Adipose tissue (tissue), 3 donors: ENCODE measurements around the gene CENPT. TPM values are rescaled to one million over a fixed set of nuclear protein-coding genes. Genes with fewer than 3 reads are reported as not detected.

Experiments
- H3K27ac ChIP-seq: one replicate; pipeline ENCODE4 v1.5.1; 2013; ENCODE audit warnings: low read depth, low read length
- WGBS, 3 donors: extraction: QIAGEN DNeasy Blood & Tissue Kit; methylation state at CpG; one replicate each; pipeline ENCODE4 v1.1.7; 2013; 5-methylcytosine and 5-hydroxymethylcytosine counted together
- polyA plus RNA-seq, 3 donors: library from polyadenylated mRNA; stranded (reverse); fragments of 200-250 nt; gene quantifications; one replicate each; pipeline ENCODE4 v1.2.3, GENCODE V29; 2013
- donor health status: healthy with polysubstance abuse.
- donor health status: Bipolar disorder and iron deficiency.
- donor health status: healthy.

Gene CENPT
- polyA plus RNA-seq, 3 donors, result 41.0 to 47.5 (median 44.4) TPM

- WGBS, 3 donors, result 95 to 99% (median 98%) methylated on average over 5 of the region's 5 CpGs
- no peak overlapping the region for H3K27ac ChIP-seq
These were observed 51.3 kb downstream of the CENPT start for GRCh38 chr16:67796099-67796718.

- no peak overlapping the region for H3K27ac ChIP-seq
These were observed 57.4 kb downstream of the CENPT start for GRCh38 chr16:67790071-67790470.

GRCh38 chr16:67786491-67786890, 61.0 kb downstream of the CENPT start:
- no peak overlapping the region for H3K27ac ChIP-seq
- 96% methylated on average over 5 of the region's 5 CpGs for WGBS, 3 donors

DNA sequence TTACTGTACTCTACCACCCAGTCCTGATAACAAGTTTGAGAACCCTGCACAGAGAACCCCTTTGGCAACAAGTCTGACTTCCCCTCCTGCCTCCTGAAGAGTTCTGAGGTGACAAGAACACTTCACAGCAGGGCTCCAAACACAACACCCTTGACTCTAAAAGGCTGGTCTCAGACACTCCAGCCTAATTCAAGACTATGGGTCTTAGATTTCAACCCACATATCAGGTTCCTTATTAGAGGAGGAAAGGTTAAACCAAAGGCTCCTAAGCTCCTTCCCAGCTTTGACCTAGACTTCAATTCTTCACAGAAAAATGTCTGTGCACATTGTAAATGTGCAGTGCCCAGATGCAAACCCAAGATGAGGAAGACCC, 64.2 kb downstream of the CENPT start:
- H3K27ac ChIP-seq, result no peak overlapping the region

- 91 to 93% (median 92%) methylated on average over 12 of the region's 12 CpGs for WGBS, 3 donors
- H3K27ac ChIP-seq, result no peak overlapping the region
These were observed 64.7 kb downstream of the CENPT start for GRCh38 chr16:67782567-67783352.

- no peak overlapping the region for H3K27ac ChIP-seq
- 58 to 84% (median 59%) methylated on average over 5 of the region's 5 CpGs for WGBS, 3 donors
These were observed 66.0 kb downstream of the CENPT start for GRCh38 chr16:67781565-67781921.

DNA sequence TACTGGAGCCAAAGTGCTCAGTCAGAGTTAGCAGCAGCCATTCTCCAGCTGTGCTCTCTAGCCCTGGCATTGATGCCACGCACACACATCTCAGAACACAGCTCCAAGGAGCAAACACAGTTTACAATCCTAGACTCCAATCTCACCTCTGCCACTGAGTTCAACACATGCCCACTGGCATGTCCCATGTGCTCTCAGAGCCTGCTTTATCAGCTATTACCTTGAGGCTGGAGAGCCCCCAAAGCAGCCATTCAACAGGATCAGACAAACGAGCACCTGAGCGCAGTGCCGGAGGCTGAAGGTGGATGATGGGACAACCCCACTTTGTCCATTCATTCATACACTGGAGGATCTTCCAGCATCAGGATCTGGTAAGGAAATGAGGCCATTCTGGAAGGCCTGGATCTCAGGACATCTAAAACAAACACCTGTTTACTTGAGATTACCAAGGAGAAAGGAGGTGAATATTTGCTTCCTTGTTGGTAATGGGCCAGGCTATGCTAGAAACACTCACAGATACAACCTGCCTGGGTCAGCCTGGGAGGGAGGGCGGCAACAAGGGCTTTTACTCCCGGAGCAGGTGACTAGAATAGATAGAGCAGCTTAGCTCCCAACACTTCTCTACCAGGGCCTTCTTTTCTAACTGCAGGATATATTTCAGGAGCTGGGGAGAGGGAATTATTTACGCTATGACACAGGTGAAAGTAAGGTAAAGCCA, 66.5 kb downstream of the CENPT start:
- 79 to 92% (median 91%) methylated on average over 7 of the region's 7 CpGs for WGBS, 3 donors

GRCh38 chr16:67779256-67780014, 68.1 kb downstream of the CENPT start:
- no peak overlapping the region for H3K27ac ChIP-seq
- 62 to 90% (median 86%) methylated on average over 5 of the region's 5 CpGs for WGBS, 3 donors

More for the DNA sequence above, 66.5 kb downstream of the CENPT start:
- no peak overlapping the region for H3K27ac ChIP-seq

Other genes starting within 250 kb of the CENPT start
- 1 to 10 TPM in 2 of 3 donors, under 1 TPM in 1; 0.45 to 1.9 (median 1.7) TPM for gene CARMIL2, start 202.5 kb downstream of the CENPT start, polyA plus RNA-seq
- gene ACD, start 187.4 kb downstream of the CENPT start, polyA plus RNA-seq, result 10 to 100 TPM; 12.7 to 15.6 (median 13.3) TPM
- gene PARD6A, start 186.7 kb downstream of the CENPT start, polyA plus RNA-seq, result 10 to 100 TPM in 1 of 3 donors, 1 to 10 TPM in 2; 1.7 to 24.8 (median 3.4) TPM
- 10 to 100 TPM; 10.4 to 88.2 (median 16.5) TPM for gene ENKD1, start 180.9 kb downstream of the CENPT start, polyA plus RNA-seq
- 1 to 10 TPM; 3.5 to 6.5 (median 4.9) TPM for gene C16orf86, start 180.9 kb downstream of the CENPT start, polyA plus RNA-seq
- 10 to 100 TPM in 2 of 3 donors, 1 to 10 TPM in 1; 8.7 to 13.3 (median 13.1) TPM for gene GFOD2, start 128.4 kb downstream of the CENPT start, polyA plus RNA-seq
- 1 to 10 TPM; 7.9 to 8.8 (median 8.3) TPM for gene RANBP10, start 41.1 kb downstream of the CENPT start, polyA plus RNA-seq
- gene TSNAXIP1, start 40.8 kb downstream of the CENPT start, polyA plus RNA-seq, result 1 to 10 TPM in 2 of 3 donors, under 1 TPM in 1; 0.92 to 1.7 (median 1.1) TPM
- gene THAP11, start 5.4 kb downstream of the CENPT start, polyA plus RNA-seq, result 10 to 100 TPM; 11.4 to 16.4 (median 15.6) TPM
- gene NUTF2, start 760 bp downstream of the CENPT start, polyA plus RNA-seq, result 100 to 1,000 TPM in 2 of 3 donors, 10 to 100 TPM in 1; 63.8 to 120 (median 113) TPM
- gene EDC4, start 25.4 kb upstream of the CENPT start, polyA plus RNA-seq, result 10 to 100 TPM; 24.3 to 37.3 (median 33.8) TPM
- gene NRN1L, start 37.2 kb upstream of the CENPT start, polyA plus RNA-seq, result 1 to 10 TPM in 1 of 3 donors, under 1 TPM in 2; 0.64 to 1.3 (median 0.89) TPM
- 10 to 100 TPM; 19.2 to 26.8 (median 23.5) TPM for gene PSKH1, start 45.6 kb upstream of the CENPT start, polyA plus RNA-seq
- 100 to 1,000 TPM in 1 of 3 donors, 1 to 10 TPM in 2; 1.3 to 627 (median 2.2) TPM for gene CTRL, start 84.2 kb upstream of the CENPT start, polyA plus RNA-seq
- 10 to 100 TPM; 69.8 to 81.9 (median 80.0) TPM for gene PSMB10, start 89.2 kb upstream of the CENPT start, polyA plus RNA-seq
- 10 to 100 TPM in 2 of 3 donors, 1 to 10 TPM in 1; 7.5 to 34.0 (median 18.5) TPM for gene LCAT, start 96.4 kb upstream of the CENPT start, polyA plus RNA-seq
- gene SLC12A4, start 120.9 kb upstream of the CENPT start, polyA plus RNA-seq, result 10 to 100 TPM; 13.2 to 56.9 (median 44.4) TPM
- gene DPEP3, start 132.8 kb upstream of the CENPT start, polyA plus RNA-seq, result under 1 TPM in 1 of 3 donors, not detected in 2; 0.34 TPM
- gene DPEP2, start 151.8 kb upstream of the CENPT start, polyA plus RNA-seq, result 1 to 10 TPM in 2 of 3 donors, under 1 TPM in 1; 0.76 to 4.2 (median 3.2) TPM
- gene DPEP2NB, start 168.2 kb upstream of the CENPT start, polyA plus RNA-seq, result not detected
- 10 to 100 TPM in 1 of 3 donors, 1 to 10 TPM in 2; 4.8 to 15.5 (median 5.5) TPM for gene DDX28, start 175.5 kb upstream of the CENPT start, polyA plus RNA-seq
- gene DUS2, start 175.6 kb upstream of the CENPT start, polyA plus RNA-seq, result 1 to 10 TPM; 3.5 to 9.0 (median 8.8) TPM
- gene NFATC3, start 237.7 kb upstream of the CENPT start, polyA plus RNA-seq, result 10 to 100 TPM in 2 of 3 donors, 1 to 10 TPM in 1; 5.9 to 12.5 (median 11.2) TPM